GM12875 (cell line): Measurements from ENCODE around the gene MARS1.

ENCODE experiments used
- H3K4me3 ChIP-seq: one replicate; pipeline ENCODE4 v1.5.1; 2011; ENCODE audit warnings: low read depth, low read length, control low read depth
- CTCF ChIP-seq: IDR thresholded peaks from 2 replicates; pipeline ENCODE4 v1.5.1; 2011; ENCODE audit warnings: low read depth, mild to moderate bottlenecking, control low read depth, inconsistent platforms, low read length, moderate library complexity, borderline replicate concordance; ENCODE audit not compliant: insufficient read depth

MARS1 gene

GRCh38 chr12:57535764-57536596 lies 48.1 kb downstream of the MARS1 start:
- no peak for TF ChIP-seq CTCF
- H3K4me3 ChIP-seq = no peak overlapping the region

GRCh38 chr12:57536597-57536942 lies 48.7 kb downstream of the MARS1 start:
- TF ChIP-seq CTCF = no peak
- no peak overlapping the region for H3K4me3 ChIP-seq

GRCh38 chr12:57539134-57539768 lies 51.4 kb downstream of the MARS1 start:
- TF ChIP-seq CTCF = no peak

GRCh38 chr12:57541001-57541400 lies 53.1 kb downstream of the MARS1 start:
- no peak for TF ChIP-seq CTCF
- H3K4me3 ChIP-seq = no peak overlapping the region

More at GRCh38 chr12:57539134-57539768, 51.4 kb downstream of the MARS1 start:
- H3K4me3 ChIP-seq = no peak overlapping the region

GRCh38 chr12:57541717-57542116 lies 53.8 kb downstream of the MARS1 start:
- H3K4me3 ChIP-seq = no peak overlapping the region
- TF ChIP-seq CTCF = no peak

- no peak for TF ChIP-seq CTCF
- no peak overlapping the region for H3K4me3 ChIP-seq
Measured at GRCh38 chr12:57543581-57543980, 55.7 kb downstream of the MARS1 start.
